Cardiac fibroblast (primary cell): Measurements from ENCODE around the gene FAM81A.

Experiments
- DNase-seq, 2 donors: peaks; one replicate each; pipeline versions ENCODE4 v3.0.0 to v3.0.0-alpha.2; 2010; ENCODE audit warnings: low read depth in 2 of 2
- H3K4me3 ChIP-seq, 2 donors: replicated peaks in 1 of 2; 1 replicate in 1 of 2; 2 replicates in 1 of 2; pipeline ENCODE4 v1.5.1; 2011; ENCODE audit warnings: low read depth in 2 of 2, low read length in 2 of 2, mild to moderate bottlenecking in 2 of 2, moderate library complexity in 1 of 2
- CTCF ChIP-seq: IDR thresholded peaks from one replicate; pipeline ENCODE4 v1.5.1; 2011; ENCODE audit warnings: low read depth, mild to moderate bottlenecking, low read length, inconsistent platforms

Gene FAM81A

GRCh38 chr15:59438625-59439290 is 772 bp downstream of the FAM81A start:
- H3K4me3 ChIP-seq, result peak overlapping the region; percentile 47 to 51
- no peak for TF ChIP-seq CTCF
- peak in 1 of 2 donors; percentile 9 for DNase-seq

- H3K4me3 ChIP-seq, result no peak overlapping the region
- no peak for TF ChIP-seq CTCF
- DNase-seq, result no peak
These were observed 1.6 kb downstream of the FAM81A start for GRCh38 chr15:59439576-59439975.

GRCh38 chr15:59443341-59444072 is 5.5 kb downstream of the FAM81A start:
- H3K4me3 ChIP-seq, result no peak overlapping the region
- TF ChIP-seq CTCF, result no peak
- no peak for DNase-seq

- H3K4me3 ChIP-seq, result no peak overlapping the region
- TF ChIP-seq CTCF, result no peak
- no peak for DNase-seq
These were observed 6.3 kb downstream of the FAM81A start for GRCh38 chr15:59444081-59444835.

- peak in 1 of 2 donors; percentile 12 for DNase-seq
- no peak for TF ChIP-seq CTCF
- H3K4me3 ChIP-seq, result no peak overlapping the region
These were observed 7.1 kb downstream of the FAM81A start for GRCh38 chr15:59444980-59445545.

- no peak for TF ChIP-seq CTCF
- no peak for DNase-seq
- H3K4me3 ChIP-seq, result no peak overlapping the region
These were observed 8.4 kb downstream of the FAM81A start for GRCh38 chr15:59446232-59446957.
